ENCODE results near the gene WARS2. TPM values are rescaled to one million over a fixed set of nuclear protein-coding genes. Genes with fewer than 3 reads are reported as not detected.

WARS2 gene
- total RNA-seq, 1 experiment from 2014 or later, result 10.5 TPM

DNA sequence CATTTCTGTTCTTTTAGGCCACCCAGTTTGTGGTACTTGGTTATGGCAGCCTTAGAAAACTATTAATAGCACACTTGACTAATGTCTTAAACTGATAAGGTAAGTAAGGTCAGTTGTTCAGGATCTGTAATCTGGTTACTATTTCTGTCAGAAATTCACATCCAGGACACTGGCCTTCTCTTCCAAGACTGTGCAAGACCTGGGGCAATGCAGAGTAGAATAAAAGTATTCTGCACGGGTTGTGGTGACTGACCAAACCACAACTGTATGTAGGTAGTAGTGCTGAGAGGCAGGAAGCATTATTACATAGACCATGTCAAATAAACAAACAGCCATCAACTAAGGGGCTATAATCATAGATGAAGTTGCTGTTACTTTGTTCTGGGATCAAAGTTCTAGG lies 46.7 kb downstream of the WARS2 start:
- H3K4me2 ChIP-seq (ENCODE audit: low read length), result no peak overlapping the region
- H3K9me3 ChIP-seq (ENCODE audit: control insufficient read depth in 1 of 2, insufficient read depth in 1 of 2, low read depth in 1 of 2, low read length in 2 of 2), result no peaks in the 10 kb centered on the region
- H3K79me2 ChIP-seq (ENCODE audit: insufficient read depth, low read length), result no peaks in the 10 kb centered on the region
- ChIA-PET RAD21 (ENCODE audit: low non-redundant PET in 1 of 2, low total read pairs in 2 of 2, uncharacterized antibody in 2 of 2, unreplicated experiment in 2 of 2) (no interaction called here), POLR2A (no interaction called here), CTCF (no interaction called here)
- H3K27me3 ChIP-seq (ENCODE audit: insufficient read depth, low read length), result no peaks in the 10 kb centered on the region
- intact Hi-C loops (cut with micrococcal nuclease), result no loop called here
- TF ChIP-seq ZFX (IDR thresholded peaks at IDR 0.05) (no peak), POLR2A (IDR thresholded peaks at IDR 0.05; ENCODE audit: borderline replicate concordance, extremely low read depth, insufficient read depth, insufficient read length) (no peak), SRF (IDR thresholded peaks at IDR 0.05; ENCODE audit: low read depth) (no peak)
- TF ChIP-seq, protein P1, sequence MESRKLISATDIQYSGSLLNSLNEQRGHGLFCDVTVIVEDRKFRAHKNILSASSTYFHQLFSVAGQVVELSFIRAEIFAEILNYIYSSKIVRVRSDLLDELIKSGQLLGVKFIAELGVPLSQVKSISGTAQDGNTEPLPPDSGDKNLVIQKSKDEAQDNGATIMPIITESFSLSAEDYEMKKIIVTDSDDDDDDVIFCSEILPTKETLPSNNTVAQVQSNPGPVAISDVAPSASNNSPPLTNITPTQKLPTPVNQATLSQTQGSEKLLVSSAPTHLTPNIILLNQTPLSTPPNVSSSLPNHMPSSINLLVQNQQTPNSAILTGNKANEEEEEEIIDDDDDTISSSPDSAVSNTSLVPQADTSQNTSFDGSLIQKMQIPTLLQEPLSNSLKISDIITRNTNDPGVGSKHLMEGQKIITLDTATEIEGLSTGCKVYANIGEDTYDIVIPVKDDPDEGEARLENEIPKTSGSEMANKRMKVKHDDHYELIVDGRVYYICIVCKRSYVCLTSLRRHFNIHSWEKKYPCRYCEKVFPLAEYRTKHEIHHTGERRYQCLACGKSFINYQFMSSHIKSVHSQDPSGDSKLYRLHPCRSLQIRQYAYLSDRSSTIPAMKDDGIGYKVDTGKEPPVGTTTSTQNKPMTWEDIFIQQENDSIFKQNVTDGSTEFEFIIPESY (IDR thresholded peaks at IDR 0.05; ENCODE audit: extremely low read depth, insufficient replicate concordance, low read length), result no peak
- TF ChIP-seq, protein P2, sequence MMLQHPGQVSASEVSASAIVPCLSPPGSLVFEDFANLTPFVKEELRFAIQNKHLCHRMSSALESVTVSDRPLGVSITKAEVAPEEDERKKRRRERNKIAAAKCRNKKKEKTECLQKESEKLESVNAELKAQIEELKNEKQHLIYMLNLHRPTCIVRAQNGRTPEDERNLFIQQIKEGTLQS (IDR thresholded peaks at IDR 0.05), result no peak
- TF ChIP-seq, protein P3, sequence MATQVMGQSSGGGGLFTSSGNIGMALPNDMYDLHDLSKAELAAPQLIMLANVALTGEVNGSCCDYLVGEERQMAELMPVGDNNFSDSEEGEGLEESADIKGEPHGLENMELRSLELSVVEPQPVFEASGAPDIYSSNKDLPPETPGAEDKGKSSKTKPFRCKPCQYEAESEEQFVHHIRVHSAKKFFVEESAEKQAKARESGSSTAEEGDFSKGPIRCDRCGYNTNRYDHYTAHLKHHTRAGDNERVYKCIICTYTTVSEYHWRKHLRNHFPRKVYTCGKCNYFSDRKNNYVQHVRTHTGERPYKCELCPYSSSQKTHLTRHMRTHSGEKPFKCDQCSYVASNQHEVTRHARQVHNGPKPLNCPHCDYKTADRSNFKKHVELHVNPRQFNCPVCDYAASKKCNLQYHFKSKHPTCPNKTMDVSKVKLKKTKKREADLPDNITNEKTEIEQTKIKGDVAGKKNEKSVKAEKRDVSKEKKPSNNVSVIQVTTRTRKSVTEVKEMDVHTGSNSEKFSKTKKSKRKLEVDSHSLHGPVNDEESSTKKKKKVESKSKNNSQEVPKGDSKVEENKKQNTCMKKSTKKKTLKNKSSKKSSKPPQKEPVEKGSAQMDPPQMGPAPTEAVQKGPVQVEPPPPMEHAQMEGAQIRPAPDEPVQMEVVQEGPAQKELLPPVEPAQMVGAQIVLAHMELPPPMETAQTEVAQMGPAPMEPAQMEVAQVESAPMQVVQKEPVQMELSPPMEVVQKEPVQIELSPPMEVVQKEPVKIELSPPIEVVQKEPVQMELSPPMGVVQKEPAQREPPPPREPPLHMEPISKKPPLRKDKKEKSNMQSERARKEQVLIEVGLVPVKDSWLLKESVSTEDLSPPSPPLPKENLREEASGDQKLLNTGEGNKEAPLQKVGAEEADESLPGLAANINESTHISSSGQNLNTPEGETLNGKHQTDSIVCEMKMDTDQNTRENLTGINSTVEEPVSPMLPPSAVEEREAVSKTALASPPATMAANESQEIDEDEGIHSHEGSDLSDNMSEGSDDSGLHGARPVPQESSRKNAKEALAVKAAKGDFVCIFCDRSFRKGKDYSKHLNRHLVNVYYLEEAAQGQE (IDR thresholded peaks at IDR 0.05; ENCODE audit: low read depth), result no peak
- H4K20me1 ChIP-seq (ENCODE audit: insufficient read depth), result no peaks in the 10 kb centered on the region
- no peak overlapping the region for H3K4me3 ChIP-seq (replicated peaks in 1 of 2; ENCODE audit: low read depth in 1 of 2, low read length in 2 of 2)
- no peaks in the 10 kb centered on the region for H3K36me3 ChIP-seq (ENCODE audit: control insufficient read depth in 1 of 2, insufficient read depth in 2 of 2, low read length in 2 of 2)
- DNase-seq (ENCODE audit: low read depth, low spot score) (no peak), ATAC-seq (no peak)
- H3K27ac ChIP-seq (ENCODE audit: low read depth, low read length), result no peak overlapping the region
- BruUV-seq (replicated peaks), result no TSS peak
- H3K9me2 ChIP-seq (ENCODE audit: insufficient read depth), result no peaks in the 10 kb centered on the region
- H2AFZ ChIP-seq (ENCODE audit: low read depth, low read length, poor library complexity, severe bottlenecking), result no peak overlapping the region
- H3K9ac ChIP-seq (ENCODE audit: low read length), result no peak overlapping the region
- no peaks in the 10 kb centered on the region for H3K4me1 ChIP-seq (ENCODE audit: control insufficient read depth in 1 of 2, insufficient read depth in 2 of 2, low read length in 2 of 2)
